Activated CD4-positive, alpha-beta memory T cell treated with anti-CD3 and anti-CD28 coated beads, Interleukin-2, amount 10 ng/mL, durations not matched to agents 7 days and 5 days (primary cell): ENCODE measurements around the gene PCAT7. TPM values are rescaled to one million over a fixed set of nuclear protein-coding genes. Genes with fewer than 3 reads are reported as not detected.
"Not testable (repeated sequence)": the region's sequence is repeated elsewhere in the genome, so short reads cannot be mapped to it uniquely, and the experiment has no call there.

Experiments used
- CTCF ChIA-PET: fragments of 350-600 bp; sonication (Branson Sonifier 250); formaldehyde crosslinking; loops from one replicate; lab custom pipeline; 2021; ENCODE audit warnings: antibody characterized with exemption, inconsistent platforms; lab: Charles Lee
- POLR2A ChIA-PET: fragments of 350-600 bp; sonication (Branson Sonifier 250); formaldehyde crosslinking; loops from one replicate; lab custom pipeline; 2021; ENCODE audit warnings: antibody characterized with exemption; lab: Charles Lee
- DNase-seq: peaks from one replicate; pipeline ENCODE4 v3.0.0-alpha.2; 2020
- H3K27ac Mint-ChIP-seq: one replicate; pipeline ENCODE4 v1.8.0; 2021; ENCODE audit warnings: mild to moderate bottlenecking, mixed read lengths
- H3K27me3 Mint-ChIP-seq: one replicate; pipeline ENCODE4 v1.8.0; 2021; ENCODE audit warnings: mixed read lengths
- H3K36me3 Mint-ChIP-seq: one replicate; pipeline ENCODE4 v1.8.0; 2021; ENCODE audit warnings: low read depth, mixed read lengths
- H3K4me1 Mint-ChIP-seq: one replicate; pipeline ENCODE4 v1.8.0; 2021; ENCODE audit warnings: mixed read lengths
- H3K4me3 Mint-ChIP-seq: one replicate; pipeline ENCODE4 v1.8.0; 2021; ENCODE audit warnings: mild to moderate bottlenecking, mixed read lengths
- H3K9me3 Mint-ChIP-seq: one replicate; pipeline ENCODE4 v1.8.0; 2021; ENCODE audit warnings: mixed read lengths
- total RNA-seq, 2 experiments: library from RNA; stranded (reverse); gene quantifications; one replicate each; pipeline ENCODE4 v1.2.3, GENCODE V29; 2021

PCAT7 gene
- not detected for total RNA-seq

DNA sequence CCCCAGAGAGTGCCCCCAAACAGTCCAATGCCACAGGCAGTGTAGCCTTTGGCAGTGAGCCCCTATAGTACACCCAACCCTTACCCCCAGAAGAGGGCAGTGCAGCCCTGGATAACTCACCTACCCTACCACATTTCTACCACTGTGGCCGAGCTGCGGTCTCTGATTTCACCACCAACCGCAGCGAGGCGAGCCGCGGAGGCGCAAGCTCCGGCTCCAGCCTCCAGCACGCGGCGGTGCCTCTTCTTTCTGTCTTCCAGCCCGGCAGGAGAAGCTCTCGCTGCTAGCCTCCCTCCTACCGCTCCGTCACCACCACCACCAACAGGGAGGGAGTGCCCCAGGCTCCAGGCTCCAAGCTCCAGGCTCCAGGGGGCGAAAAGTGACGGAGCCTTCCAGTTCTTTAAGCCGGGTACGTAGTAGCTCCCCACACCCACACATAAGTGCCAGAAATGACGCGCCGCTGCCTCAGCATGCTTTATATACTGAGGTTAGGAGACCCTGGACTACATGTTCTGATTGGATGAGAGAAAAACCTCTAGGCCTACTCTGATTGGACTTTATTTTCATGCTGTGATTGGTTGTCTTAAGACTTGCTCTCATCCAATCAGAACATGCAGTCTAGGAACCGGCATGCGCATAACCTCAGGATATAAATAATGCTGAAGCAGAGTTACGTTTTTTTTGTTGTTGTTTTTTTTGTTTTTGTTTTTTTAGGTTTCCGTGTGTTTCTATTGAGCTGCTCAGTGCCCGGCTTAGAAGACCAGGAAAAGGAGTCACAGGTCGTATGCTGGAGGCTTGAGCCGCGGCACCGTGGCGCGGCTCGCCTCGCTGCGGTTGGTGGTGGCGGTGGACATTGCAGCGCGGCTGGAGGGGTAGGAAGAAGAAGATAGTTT is at the start of gene PCAT7:
Gene PCAT7 (plus strand): TSS at position 645 of the 893 bp plus-strand sequence.
- H3K27ac Mint-ChIP-seq = no peak within 1 kb of the TSS
- DNase-seq = peak; percentile 40
- no peaks in the 10 kb centered on the region for H3K9me3 Mint-ChIP-seq
- no peaks in the 10 kb centered on the region for H3K36me3 Mint-ChIP-seq
- ChIA-PET CTCF (interaction anchor here (0.9 to 1.1 kb wide), 2 partner anchors 16 to 56 kb away, joined by 3 read pairs; no protein-coding TSS in a partner anchor), POLR2A (interaction anchor here (1.2 kb wide), 1 partner anchor 25 kb away, joined by 3 read pairs; no protein-coding TSS in a partner anchor)
- H3K27me3 Mint-ChIP-seq = peaks cover 26% of the 10 kb centered on the region
- no peaks in the 10 kb centered on the region for H3K4me1 Mint-ChIP-seq
- H3K4me3 Mint-ChIP-seq = no peak within 1 kb of the TSS

DNA sequence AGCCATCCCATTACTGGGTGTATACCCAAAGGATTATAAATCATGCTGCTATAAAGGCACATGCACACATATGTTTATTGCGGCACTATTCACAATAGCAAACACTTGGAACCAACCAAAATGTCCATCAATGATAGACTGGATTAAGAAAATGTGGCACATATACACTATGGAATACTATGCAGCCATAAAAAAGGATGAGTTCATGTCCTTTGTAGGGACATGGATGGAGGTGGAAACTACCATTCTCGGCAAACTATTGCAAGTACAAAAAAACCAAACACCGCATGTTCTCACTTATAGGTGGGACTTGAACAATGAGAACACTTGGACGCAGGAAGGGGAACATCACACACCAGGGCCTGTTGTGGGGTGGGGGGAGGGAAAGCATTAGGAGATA is 48.5 kb upstream of the PCAT7 start:
- H3K9me3 Mint-ChIP-seq, H3K27ac Mint-ChIP-seq, H3K4me3 Mint-ChIP-seq, POLR2A ChIA-PET, H3K36me3 Mint-ChIP-seq, CTCF ChIA-PET, DNase-seq, H3K4me1 Mint-ChIP-seq: not testable (repeated sequence)
- H3K27me3 Mint-ChIP-seq = peaks cover 22% of the 10 kb centered on the region

DNA sequence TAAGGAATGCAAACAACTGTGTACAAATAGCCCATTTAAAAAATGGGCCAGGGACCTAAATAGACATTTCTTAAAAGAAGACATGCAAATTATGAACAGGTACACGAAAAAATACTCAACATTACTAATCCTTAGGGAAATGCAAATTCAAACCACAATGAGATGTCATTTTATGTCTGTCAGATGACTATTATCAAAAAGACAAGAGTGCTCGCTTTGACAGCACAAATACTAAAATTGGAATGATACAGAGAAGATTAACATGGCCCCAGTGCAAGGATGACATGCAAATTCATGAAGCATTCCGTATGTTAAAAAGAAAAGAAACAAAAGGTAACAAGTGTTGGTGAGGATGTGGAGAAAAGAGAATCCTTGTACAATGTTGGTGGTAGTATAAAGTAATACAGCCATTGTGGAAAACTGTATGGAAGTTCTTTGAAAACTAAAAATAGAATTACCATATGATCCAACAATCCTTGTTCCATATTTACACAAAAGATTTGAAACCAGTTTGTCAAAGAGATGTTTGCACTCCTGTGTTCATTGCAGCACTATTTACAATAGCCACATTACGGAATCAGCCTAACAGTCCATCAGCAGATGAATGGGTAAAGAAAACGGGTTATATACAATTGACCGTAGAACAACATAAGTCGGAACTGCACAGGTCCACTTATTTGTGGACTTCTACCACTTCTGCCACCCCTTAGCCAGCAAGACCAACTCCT is 47.2 kb upstream of the PCAT7 start:
- no peak for DNase-seq
- Mint-ChIP-seq H3K27me3 (peaks cover 22% of the 10 kb centered on the region), H3K27ac (no peak overlapping the region), H3K36me3 (no peaks in the 10 kb centered on the region), H3K4me3 (no peak overlapping the region), H3K9me3 (no peaks in the 10 kb centered on the region), H3K4me1 (no peaks in the 10 kb centered on the region)
- ChIA-PET POLR2A (no interaction called here), CTCF (no interaction called here)

DNA sequence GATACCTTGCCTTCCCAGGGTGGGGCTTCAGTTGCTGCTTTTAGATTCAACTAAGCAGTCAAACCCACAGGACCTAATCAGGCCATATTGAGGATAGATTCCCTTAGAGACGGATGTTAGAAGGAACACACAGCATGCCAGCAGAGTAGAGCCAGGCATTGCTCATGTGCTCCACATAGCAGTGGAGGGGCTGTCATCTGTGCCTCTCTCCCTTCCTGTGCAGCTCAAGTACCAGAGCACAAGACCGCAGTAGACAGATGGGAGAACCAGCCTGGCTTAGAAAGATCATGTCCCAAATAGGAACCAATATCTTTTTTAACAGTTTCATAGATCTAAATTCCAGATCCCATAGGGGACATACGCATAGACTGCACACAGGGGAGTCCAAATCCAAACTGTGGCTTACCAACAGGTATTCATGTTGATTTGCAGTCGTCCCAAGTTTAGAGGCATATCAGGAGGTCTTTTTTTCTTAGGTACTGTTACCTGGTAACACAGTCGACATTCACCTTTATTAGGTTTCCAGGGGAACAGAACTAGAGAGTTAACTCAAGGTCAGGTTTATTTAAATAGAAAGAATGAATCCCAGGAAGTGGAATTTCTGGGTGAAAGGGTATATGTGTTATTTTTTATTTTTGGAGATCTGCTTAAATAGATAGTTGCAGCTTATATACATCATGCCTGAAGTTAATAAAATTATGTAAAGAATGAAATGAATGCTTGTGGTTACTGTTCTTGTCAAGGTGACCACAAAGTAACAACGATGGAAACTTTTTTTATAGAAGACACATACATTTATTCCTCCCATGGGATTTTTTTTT is 43.5 kb upstream of the PCAT7 start:
- no peak for DNase-seq
- no peak overlapping the region for H3K4me3 Mint-ChIP-seq
- ChIA-PET POLR2A (no interaction called here), CTCF (no interaction called here)
- no peak overlapping the region for H3K27ac Mint-ChIP-seq
- H3K9me3 Mint-ChIP-seq = no peaks in the 10 kb centered on the region
- no peaks in the 10 kb centered on the region for H3K36me3 Mint-ChIP-seq
- peaks cover 22% of the 10 kb centered on the region for H3K27me3 Mint-ChIP-seq
- H3K4me1 Mint-ChIP-seq = no peaks in the 10 kb centered on the region

DNA sequence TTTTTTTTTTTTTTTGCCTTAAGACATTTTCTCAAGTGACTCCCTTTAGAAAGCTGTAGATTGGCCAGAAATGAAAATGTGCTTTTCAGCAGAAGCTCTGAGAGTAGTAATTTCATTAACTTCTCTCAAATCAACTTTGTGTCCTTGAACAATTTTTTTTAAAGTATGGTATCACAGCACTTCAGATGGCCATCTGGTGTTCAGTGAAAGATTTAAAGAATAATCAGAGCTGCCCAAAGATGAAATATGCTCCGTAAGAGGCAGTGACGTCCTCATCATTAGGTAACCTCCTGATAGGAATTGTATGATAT is 43.0 kb upstream of the PCAT7 start:
- no peaks in the 10 kb centered on the region for H3K9me3 Mint-ChIP-seq

DNA sequence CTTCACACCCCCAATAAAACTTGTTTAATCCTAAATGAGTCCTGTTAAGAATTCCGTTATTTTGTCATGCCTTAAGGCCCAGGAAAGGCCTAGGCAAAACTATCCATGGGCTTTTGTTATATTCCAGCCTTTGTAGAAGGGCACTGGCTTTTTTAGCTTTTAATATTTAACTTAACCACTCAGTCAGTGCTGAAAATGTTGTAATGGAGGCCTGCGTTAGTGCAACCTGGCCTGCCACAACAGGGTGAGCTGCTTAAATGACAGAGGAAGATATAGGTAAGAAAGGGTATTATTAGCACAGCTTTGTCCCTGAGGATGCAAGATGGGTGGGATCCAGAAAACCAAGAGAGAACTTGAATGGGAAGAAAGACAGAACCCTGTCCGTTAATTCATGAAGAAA is 40.2 kb upstream of the PCAT7 start:
- Mint-ChIP-seq H3K4me3 (no peak overlapping the region), H3K9me3 (no peaks in the 10 kb centered on the region), H3K36me3 (no peaks in the 10 kb centered on the region), H3K4me1 (no peaks in the 10 kb centered on the region), H3K27ac (no peak overlapping the region), H3K27me3 (peaks cover 27% of the 10 kb centered on the region)
- CTCF ChIA-PET = no interaction called here
- POLR2A ChIA-PET = no interaction called here
- no peak for DNase-seq

More for the DNA sequence above, 43.0 kb upstream of the PCAT7 start:
- CTCF ChIA-PET = no interaction called here
- DNase-seq = no peak
- POLR2A ChIA-PET = no interaction called here
- no peaks in the 10 kb centered on the region for H3K36me3 Mint-ChIP-seq
- no peak overlapping the region for H3K27ac Mint-ChIP-seq
- no peak overlapping the region for H3K4me3 Mint-ChIP-seq
- no peaks in the 10 kb centered on the region for H3K4me1 Mint-ChIP-seq
- peaks cover 22% of the 10 kb centered on the region for H3K27me3 Mint-ChIP-seq

DNA sequence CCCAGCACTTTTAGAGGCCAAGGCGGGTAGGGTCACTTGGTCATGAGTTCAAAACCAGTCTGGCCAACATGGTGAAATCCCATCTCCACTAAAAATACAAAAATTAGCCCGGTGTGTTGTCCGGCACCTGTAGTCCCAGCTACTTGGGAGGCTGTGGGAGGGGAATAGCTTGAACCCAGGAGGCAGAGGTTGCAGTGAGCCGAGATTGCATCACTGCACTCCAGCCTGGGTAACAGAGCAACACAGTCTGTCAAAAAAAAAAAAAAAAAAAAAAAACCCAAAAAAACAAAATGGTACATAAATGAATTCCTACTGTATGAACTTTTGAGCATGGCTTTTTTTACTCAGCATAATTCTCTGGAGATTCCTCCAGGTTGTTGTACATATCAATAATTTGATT is 37.6 kb upstream of the PCAT7 start:
- Mint-ChIP-seq H3K4me1 (no peaks in the 10 kb centered on the region), H3K36me3 (no peaks in the 10 kb centered on the region), H3K9me3 (no peaks in the 10 kb centered on the region), H3K27ac (no peak overlapping the region), H3K27me3 (peaks cover 23% of the 10 kb centered on the region), H3K4me3 (no peak overlapping the region)
- CTCF ChIA-PET = no interaction called here
- POLR2A ChIA-PET = no interaction called here
- DNase-seq = no peak

DNA sequence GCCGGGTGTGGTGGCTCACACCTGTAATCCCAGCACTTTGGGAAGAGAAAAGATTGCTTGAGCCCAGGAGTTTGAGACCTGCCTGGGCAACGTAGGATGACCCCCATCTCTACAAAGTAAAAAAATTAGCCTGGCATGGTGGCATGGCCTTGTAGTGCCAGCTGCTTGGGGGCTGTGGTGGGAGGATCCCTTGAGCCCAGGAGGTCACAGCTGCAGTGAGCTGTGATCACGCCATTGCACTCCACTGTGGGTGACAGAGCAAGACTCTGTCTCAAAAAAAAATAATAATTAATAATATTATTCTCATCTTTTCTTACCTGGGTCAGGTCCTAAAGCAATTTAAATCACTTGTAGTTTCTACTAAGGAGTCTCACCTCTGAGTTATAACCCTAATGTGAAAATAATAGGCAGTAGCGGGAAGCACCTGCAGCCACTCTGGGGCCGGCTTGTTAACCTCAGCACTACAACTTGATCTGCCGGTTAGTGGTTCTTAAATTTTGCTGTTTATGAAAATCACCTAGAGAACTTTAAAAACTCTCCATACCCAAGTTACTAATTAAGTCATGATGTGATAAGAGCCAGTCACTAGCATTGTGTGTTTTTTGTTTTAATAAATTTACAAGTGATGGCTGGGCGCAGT is 29.4 kb upstream of the PCAT7 start:
- no peaks in the 10 kb centered on the region for H3K36me3 Mint-ChIP-seq
- ChIA-PET POLR2A (no interaction called here), CTCF (no interaction called here)
- H3K4me1 Mint-ChIP-seq = no peaks in the 10 kb centered on the region
- no peaks in the 10 kb centered on the region for H3K9me3 Mint-ChIP-seq
- no peak overlapping the region for H3K4me3 Mint-ChIP-seq
- DNase-seq = no peak
- no peak overlapping the region for H3K27ac Mint-ChIP-seq
- H3K27me3 Mint-ChIP-seq = peaks cover 4% of the 10 kb centered on the region

DNA sequence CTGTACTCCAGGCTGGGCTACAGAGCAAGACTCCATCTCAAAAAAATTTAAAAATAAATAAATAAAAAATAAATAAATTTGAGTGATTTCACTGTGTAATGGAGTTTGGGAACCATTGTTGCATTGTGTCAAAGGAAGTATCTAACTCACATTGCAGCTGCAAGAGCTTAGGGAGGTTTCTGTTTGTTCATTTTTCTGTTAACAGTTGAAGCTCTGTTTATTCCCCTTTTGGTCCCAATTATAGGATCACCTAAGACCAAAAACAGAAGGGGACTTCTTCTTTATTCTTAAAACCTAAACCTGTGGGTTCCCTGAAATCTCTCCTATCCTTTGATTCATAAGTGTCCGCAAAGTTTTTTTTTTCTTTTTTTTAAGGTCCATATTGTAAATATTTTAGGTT is 28.6 kb upstream of the PCAT7 start:
- POLR2A ChIA-PET = no interaction called here
- Mint-ChIP-seq H3K36me3 (no peaks in the 10 kb centered on the region), H3K4me3 (no peak overlapping the region), H3K27ac (no peak overlapping the region), H3K27me3 (peaks cover 6% of the 10 kb centered on the region), H3K4me1 (no peaks in the 10 kb centered on the region), H3K9me3 (no peaks in the 10 kb centered on the region)
- DNase-seq = no peak
- CTCF ChIA-PET = no interaction called here

DNA sequence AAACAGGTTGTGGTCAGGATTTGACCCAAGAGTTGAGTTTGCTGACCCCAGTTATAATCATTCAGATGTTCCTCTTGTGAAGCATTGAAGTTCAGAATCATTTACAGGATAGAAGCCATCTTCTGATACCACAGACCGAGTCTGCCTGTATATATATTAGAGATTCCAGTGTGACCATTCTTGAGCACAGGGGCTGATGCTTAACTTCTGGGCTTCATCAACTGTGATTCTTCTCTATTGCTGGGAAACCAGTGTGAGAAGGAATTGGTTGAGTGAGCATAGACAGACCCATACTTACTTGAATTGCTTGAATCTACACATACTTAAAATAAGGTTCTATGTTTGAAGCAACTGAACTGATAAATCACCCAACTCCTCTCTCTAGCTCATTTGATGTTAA is 27.9 kb upstream of the PCAT7 start:
- CTCF ChIA-PET = no interaction called here
- POLR2A ChIA-PET = no interaction called here
- no peak overlapping the region for H3K27ac Mint-ChIP-seq
- no peak for DNase-seq
- no peaks in the 10 kb centered on the region for H3K9me3 Mint-ChIP-seq
- H3K4me1 Mint-ChIP-seq = no peaks in the 10 kb centered on the region
- peaks cover 9% of the 10 kb centered on the region for H3K27me3 Mint-ChIP-seq
- no peak overlapping the region for H3K4me3 Mint-ChIP-seq
- no peaks in the 10 kb centered on the region for H3K36me3 Mint-ChIP-seq

DNA sequence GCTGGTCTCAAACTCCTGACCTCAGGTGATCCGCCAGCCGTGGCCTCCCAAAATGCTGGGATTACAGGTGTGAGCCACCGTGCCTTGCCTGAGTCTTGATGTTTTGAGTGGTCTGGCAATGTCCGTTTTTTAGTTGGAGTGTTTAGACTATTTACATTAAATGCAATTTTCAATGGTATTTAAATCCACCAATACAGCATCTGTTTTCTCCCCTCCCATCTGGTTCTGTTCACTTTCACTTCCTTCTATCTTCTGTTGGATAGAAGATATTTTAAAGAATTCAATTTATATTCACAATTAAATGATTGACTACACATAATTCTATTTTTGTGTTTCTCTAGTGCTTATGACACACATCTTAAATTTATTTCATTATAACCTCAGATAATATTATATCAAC is 26.0 kb upstream of the PCAT7 start:
- Mint-ChIP-seq H3K27me3 (peaks cover 10% of the 10 kb centered on the region), H3K4me3 (no peak overlapping the region), H3K27ac (no peak overlapping the region), H3K4me1 (no peaks in the 10 kb centered on the region), H3K36me3 (no peaks in the 10 kb centered on the region), H3K9me3 (no peaks in the 10 kb centered on the region)
- ChIA-PET CTCF (interaction anchor here (0.7 kb wide), 1 partner anchor 1708 kb away, joined by 3 read pairs; no protein-coding TSS in a partner anchor), POLR2A (no interaction called here)
- DNase-seq = no peak

DNA sequence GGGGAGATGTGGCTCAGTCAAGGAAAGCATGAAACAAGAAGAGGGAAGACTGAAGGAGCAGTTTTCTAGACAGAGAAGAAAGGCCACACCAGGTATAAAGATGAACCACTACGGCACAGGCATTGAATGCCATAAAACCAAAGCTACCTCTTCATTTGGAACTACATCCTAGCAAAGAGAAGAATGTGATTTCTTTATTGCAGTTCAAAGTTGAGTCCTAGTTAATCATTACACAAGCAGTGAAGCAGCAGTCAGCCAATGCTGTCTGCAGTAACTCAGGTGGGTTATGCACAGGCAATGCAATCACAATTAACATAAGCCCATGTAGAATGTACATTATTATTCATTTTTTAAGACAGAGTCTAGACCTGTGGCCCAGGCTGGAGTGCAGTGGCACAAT is 21.7 kb upstream of the PCAT7 start:
- no peak for DNase-seq
- Mint-ChIP-seq H3K4me1 (no peaks in the 10 kb centered on the region), H3K4me3 (no peak overlapping the region), H3K27me3 (peaks cover 8% of the 10 kb centered on the region), H3K36me3 (no peaks in the 10 kb centered on the region), H3K9me3 (no peaks in the 10 kb centered on the region), H3K27ac (no peak overlapping the region)
- ChIA-PET POLR2A (no interaction called here), CTCF (no interaction called here)

DNA sequence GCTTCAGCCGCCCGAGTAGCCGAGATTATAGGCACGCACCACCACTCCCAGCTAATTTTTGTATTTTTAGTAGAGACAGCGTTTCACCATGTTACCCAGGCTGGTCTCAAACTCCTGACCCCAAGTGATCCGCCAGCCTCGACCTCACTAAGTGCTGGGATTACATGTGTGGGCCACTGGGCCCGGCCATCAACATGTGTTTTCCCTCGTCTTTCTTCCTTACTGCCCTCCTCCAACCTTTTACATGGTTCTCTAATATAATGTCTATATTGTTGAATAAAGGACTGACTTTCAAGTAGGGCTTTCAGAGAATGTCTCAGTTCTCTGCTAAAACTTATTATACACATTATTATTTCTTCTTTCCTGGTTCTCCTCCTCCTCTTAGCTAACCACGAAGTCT is 21.3 kb upstream of the PCAT7 start:
- Mint-ChIP-seq H3K9me3 (no peaks in the 10 kb centered on the region), H3K27me3 (peaks cover 8% of the 10 kb centered on the region)
- POLR2A ChIA-PET = no interaction called here

More for the DNA sequence above, 21.3 kb upstream of the PCAT7 start:
- Mint-ChIP-seq H3K4me3 (no peak overlapping the region), H3K36me3 (no peaks in the 10 kb centered on the region), H3K27ac (no peak overlapping the region), H3K4me1 (no peaks in the 10 kb centered on the region)
- CTCF ChIA-PET = no interaction called here
- DNase-seq = no peak
